AG10803 (cell line): ENCODE data around the gene MED8.

ENCODE experiments used
- DNase-seq: peaks from one replicate; pipeline ENCODE4 v3.0.0; 2010; ENCODE audit warnings: low read depth
- H3K4me3 ChIP-seq: 2 replicates; pipeline ENCODE4 v1.5.1; 2011; ENCODE audit warnings: mild to moderate bottlenecking, low read length, control low read depth
- TF ChIP-seq, protein P1 (sequence below): conservative IDR thresholded peaks from 2 replicates; pipeline ENCODE4 v1.5.1; 2011; ENCODE audit warnings: mild to moderate bottlenecking, low read length, control low read depth, inconsistent platforms

MED8 gene

DNA sequence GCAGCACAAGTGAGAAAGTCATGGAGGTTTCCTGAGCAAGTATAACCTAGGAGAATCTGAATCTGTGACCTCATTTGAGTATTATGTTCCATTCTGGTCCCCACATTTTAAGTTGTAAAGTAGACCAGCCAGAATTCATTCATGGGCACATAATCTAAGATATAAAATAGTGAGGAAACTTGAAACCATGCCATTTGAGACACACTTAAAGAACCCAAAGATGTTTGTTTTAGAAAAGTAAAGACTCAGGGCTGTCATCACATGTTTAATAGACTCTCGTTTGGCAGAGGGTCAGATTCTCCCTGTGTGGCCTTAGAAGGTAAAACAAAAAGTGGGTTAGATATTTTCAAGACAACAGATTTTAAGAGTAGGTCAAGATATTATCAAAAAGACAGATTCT, 6.5 kb upstream of the MED8 start:
- TF ChIP-seq, protein P1, sequence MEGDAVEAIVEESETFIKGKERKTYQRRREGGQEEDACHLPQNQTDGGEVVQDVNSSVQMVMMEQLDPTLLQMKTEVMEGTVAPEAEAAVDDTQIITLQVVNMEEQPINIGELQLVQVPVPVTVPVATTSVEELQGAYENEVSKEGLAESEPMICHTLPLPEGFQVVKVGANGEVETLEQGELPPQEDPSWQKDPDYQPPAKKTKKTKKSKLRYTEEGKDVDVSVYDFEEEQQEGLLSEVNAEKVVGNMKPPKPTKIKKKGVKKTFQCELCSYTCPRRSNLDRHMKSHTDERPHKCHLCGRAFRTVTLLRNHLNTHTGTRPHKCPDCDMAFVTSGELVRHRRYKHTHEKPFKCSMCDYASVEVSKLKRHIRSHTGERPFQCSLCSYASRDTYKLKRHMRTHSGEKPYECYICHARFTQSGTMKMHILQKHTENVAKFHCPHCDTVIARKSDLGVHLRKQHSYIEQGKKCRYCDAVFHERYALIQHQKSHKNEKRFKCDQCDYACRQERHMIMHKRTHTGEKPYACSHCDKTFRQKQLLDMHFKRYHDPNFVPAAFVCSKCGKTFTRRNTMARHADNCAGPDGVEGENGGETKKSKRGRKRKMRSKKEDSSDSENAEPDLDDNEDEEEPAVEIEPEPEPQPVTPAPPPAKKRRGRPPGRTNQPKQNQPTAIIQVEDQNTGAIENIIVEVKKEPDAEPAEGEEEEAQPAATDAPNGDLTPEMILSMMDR = no peak
- no peak for DNase-seq
- no peak overlapping the region for H3K4me3 ChIP-seq

DNA sequence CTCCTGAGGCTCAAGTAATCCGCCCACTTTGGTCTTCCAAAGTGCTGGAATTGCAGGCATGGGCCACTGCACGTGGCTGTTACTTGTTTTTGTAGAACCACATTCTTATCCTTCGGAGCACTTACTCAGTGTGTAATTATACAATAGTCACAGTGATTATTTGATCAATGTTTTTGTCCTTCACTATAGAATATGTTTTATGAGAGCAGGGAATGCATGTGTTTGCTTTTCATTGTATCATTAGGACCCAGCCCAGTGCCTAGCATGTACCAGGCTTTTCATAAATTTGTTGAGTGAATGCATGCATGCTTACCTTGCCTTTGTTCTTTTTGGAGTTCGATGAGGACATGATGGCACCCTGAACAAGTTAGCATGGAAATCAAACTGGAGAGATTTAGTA, 5.9 kb upstream of the MED8 start:
- TF ChIP-seq, protein P1 = no peak
- no peak for DNase-seq
- H3K4me3 ChIP-seq = no peak overlapping the region

DNA sequence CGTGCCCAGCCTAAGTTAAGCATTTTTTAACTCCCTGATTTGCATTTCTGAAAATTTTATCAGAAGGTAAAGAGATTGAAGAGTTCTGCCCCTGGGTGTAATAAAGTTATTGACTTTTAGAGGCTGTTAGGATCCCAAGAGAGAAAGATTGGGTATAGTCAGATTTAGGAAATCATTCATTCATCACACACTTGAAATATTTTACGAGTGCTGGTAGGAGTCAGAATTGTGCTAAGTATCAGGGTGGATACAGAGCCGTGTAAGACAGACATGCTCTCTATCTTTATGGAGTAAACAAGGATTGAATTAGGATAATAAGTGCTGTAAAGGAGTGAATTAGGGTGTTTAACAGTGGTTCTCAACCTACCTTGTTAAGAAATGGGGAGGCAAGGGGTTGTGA, 3.1 kb upstream of the MED8 start:
- DNase-seq = no peak
- H3K4me3 ChIP-seq = no peak overlapping the region
- TF ChIP-seq, protein P1 = no peak

DNA sequence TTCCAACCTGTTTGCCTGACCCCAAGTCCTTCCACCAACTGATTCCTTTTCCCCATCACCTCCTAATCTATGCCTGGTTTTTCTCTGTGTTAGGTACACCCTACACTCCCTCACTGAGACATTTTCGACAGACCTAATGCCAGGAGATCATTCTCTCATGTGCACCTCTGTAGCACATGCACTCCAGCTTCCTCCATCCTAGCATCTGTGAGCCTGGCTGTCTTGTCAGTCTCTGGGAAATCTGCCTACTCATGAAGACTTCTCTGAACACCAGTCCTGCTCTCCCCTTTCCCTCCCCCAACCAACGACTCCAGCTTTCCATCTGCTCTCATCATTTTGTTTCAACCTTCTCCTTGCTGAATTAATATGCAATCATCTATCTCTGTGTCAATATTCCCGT, 987 bp downstream of the MED8 start:
- DNase-seq = no peak
- TF ChIP-seq, protein P1 = no peak
- H3K4me3 ChIP-seq = peak overlapping the region; percentile 99

DNA sequence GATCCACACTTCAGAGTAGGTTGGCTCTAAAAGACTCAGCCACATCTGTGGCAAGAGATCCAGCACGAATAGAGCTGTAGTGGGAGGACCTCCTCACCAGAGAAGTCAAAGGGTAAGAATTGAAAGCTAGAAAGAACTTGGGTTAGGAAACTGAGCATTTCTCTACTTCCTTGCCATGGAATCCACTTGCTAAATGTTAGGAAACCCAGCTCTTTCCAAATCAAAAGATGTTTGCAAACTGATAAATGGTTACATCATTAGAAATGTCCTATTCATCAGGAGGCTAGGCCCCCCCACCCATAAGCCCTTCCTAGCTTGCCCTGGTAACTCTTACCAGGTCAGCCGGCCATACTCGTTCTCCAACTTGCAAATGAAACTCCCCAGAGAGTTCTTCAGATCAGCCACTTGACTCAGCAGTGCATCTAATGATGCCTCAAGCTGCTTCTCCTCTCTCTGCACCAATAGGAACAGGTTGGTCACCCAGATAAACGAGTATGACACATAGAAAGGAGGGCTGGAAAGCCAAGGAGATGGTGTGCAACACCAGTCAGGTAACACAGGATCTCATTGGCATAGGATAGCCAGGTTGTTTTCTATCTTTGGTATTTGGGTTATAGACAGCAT, 1.5 kb downstream of the MED8 start:
- peak overlapping the region; percentile 99 for H3K4me3 ChIP-seq
- TF ChIP-seq, protein P1 = no peak

DNA sequence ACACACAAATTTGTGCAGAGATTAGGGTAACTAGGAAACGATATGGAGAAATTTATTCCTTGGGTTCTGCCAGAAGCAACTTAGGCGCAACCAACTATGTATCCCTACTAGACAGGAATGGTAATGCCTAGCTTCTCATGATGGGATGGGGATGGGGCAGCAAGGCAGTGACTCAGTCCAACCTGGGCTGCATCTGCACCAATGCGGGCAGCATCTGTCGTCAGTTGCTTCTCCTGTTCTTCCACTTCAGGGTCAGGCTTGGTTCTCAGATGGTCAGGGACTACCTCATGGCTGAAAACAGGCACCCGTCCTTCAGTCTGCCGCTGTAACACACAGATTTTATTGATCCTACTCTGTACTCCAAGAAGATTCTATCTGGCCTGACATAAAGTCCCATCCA, 2.9 kb downstream of the MED8 start:
- H3K4me3 ChIP-seq = no peak overlapping the region
- TF ChIP-seq, protein P1 = no peak
- no peak for DNase-seq

More for the DNA sequence above, 1.5 kb downstream of the MED8 start:
- peak; percentile 24 for DNase-seq

DNA sequence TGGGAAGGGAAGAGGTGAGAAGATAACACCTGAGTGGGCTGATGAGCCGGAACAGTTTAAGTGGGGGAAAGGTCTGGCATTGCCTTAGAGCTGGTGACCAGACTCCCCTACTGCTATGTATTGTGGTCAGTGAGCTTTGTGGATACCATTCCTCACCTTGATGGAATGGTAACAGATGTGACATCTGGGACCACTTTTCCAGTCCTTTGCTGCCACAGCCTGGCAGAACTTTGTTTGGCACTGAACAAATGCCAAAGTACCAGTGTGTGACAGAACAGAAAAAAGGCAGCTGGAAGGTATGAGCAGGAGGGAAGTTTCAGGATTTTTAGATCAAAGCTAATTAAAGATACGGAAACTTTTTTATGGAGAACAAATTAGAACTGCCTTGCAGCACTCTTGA, 6.2 kb downstream of the MED8 start:
- DNase-seq = no peak
- H3K4me3 ChIP-seq = no peak overlapping the region
- TF ChIP-seq, protein P1 = no peak
